ENCODE results near the gene GLDC. TPM values are rescaled to one million over a fixed set of nuclear protein-coding genes. Genes with fewer than 3 reads are reported as not detected.

Gene GLDC
- total RNA-seq, 1 donor from 2014 or later, result 1.0 TPM

GRCh38 chr9:6605202-6605601 lies 40.3 kb downstream of the GLDC start:
- intact Hi-C loops (cut with micrococcal nuclease), result no loop called here
- Mint-ChIP-seq H3K9me3 (no peaks in the 10 kb centered on the region), H3K4me3 (ENCODE audit: low read depth) (no peak overlapping the region), H3K27ac (no peak overlapping the region), H3K4me1 (ENCODE audit: low read depth) (no peaks in the 10 kb centered on the region), H3K36me3 (ENCODE audit: low read depth) (no peaks in the 10 kb centered on the region), H3K27me3 (ENCODE audit: low read depth) (no peaks in the 10 kb centered on the region)
- no peak for DNase-seq (ENCODE audit: low spot score)

- H3K27me3 Mint-ChIP-seq (ENCODE audit: low read depth), result no peaks in the 10 kb centered on the region
- H3K27ac Mint-ChIP-seq, result no peak overlapping the region
- no peak for DNase-seq (ENCODE audit: low spot score)
- intact Hi-C loops (cut with micrococcal nuclease), result no loop called here
- no peaks in the 10 kb centered on the region for H3K36me3 Mint-ChIP-seq (ENCODE audit: low read depth)
- H3K4me1 Mint-ChIP-seq (ENCODE audit: low read depth), result peaks cover 5% of the 10 kb centered on the region
- H3K4me3 Mint-ChIP-seq (ENCODE audit: low read depth), result no peak overlapping the region
- no peaks in the 10 kb centered on the region for H3K9me3 Mint-ChIP-seq
Measured at GRCh38 chr9:6600426-6600825, 45.1 kb downstream of the GLDC start.

- Mint-ChIP-seq H3K27me3 (ENCODE audit: low read depth) (no peaks in the 10 kb centered on the region), H3K4me3 (ENCODE audit: low read depth) (no peak overlapping the region), H3K9me3 (no peaks in the 10 kb centered on the region), H3K27ac (no peak overlapping the region), H3K36me3 (ENCODE audit: low read depth) (no peaks in the 10 kb centered on the region), H3K4me1 (ENCODE audit: low read depth) (peaks cover 5% of the 10 kb centered on the region)
- intact Hi-C loops (cut with micrococcal nuclease), result no loop called here
- DNase-seq (ENCODE audit: low spot score), result no peak
Measured at GRCh38 chr9:6600006-6600405, 45.5 kb downstream of the GLDC start.

GRCh38 chr9:6598249-6598725 lies 47.2 kb downstream of the GLDC start:
- DNase-seq (ENCODE audit: low spot score), result no peak
- H3K4me1 Mint-ChIP-seq (ENCODE audit: low read depth), result peaks cover 5% of the 10 kb centered on the region
- H3K27me3 Mint-ChIP-seq (ENCODE audit: low read depth), result no peaks in the 10 kb centered on the region
- no peaks in the 10 kb centered on the region for H3K36me3 Mint-ChIP-seq (ENCODE audit: low read depth)
- no peak overlapping the region for H3K4me3 Mint-ChIP-seq (ENCODE audit: low read depth)
- intact Hi-C loops (cut with micrococcal nuclease), result loop anchor here (2.0 kb wide), 1 partner anchor 83 kb away; no protein-coding TSS in a partner anchor
- no peaks in the 10 kb centered on the region for H3K9me3 Mint-ChIP-seq
- peak overlapping the region; percentile 51 for H3K27ac Mint-ChIP-seq

- Mint-ChIP-seq H3K9me3 (no peaks in the 10 kb centered on the region), H3K4me3 (ENCODE audit: low read depth) (no peak overlapping the region), H3K27me3 (ENCODE audit: low read depth) (no peaks in the 10 kb centered on the region), H3K4me1 (ENCODE audit: low read depth) (no peaks in the 10 kb centered on the region), H3K36me3 (ENCODE audit: low read depth) (no peaks in the 10 kb centered on the region), H3K27ac (no peak overlapping the region)
- intact Hi-C loops (cut with micrococcal nuclease), result no loop called here
- DNase-seq (ENCODE audit: low spot score), result no peak
Measured at GRCh38 chr9:6592791-6593190, 52.7 kb downstream of the GLDC start.

GRCh38 chr9:6592231-6592630 lies 53.3 kb downstream of the GLDC start:
- Mint-ChIP-seq H3K9me3 (no peaks in the 10 kb centered on the region), H3K4me3 (ENCODE audit: low read depth) (no peak overlapping the region), H3K27ac (no peak overlapping the region), H3K36me3 (ENCODE audit: low read depth) (no peaks in the 10 kb centered on the region), H3K4me1 (ENCODE audit: low read depth) (no peaks in the 10 kb centered on the region), H3K27me3 (ENCODE audit: low read depth) (no peaks in the 10 kb centered on the region)
- intact Hi-C loops (cut with micrococcal nuclease), result no loop called here
- no peak for DNase-seq (ENCODE audit: low spot score)

- Mint-ChIP-seq H3K27ac (no peak overlapping the region), H3K4me3 (ENCODE audit: low read depth) (no peak overlapping the region), H3K36me3 (ENCODE audit: low read depth) (no peaks in the 10 kb centered on the region), H3K9me3 (no peaks in the 10 kb centered on the region), H3K27me3 (ENCODE audit: low read depth) (no peaks in the 10 kb centered on the region), H3K4me1 (ENCODE audit: low read depth) (no peaks in the 10 kb centered on the region)
- intact Hi-C loops (cut with micrococcal nuclease), result no loop called here
- DNase-seq (ENCODE audit: low spot score), result no peak
Measured at GRCh38 chr9:6590772-6591384, 54.7 kb downstream of the GLDC start.

GRCh38 chr9:6590334-6590733 lies 55.2 kb downstream of the GLDC start:
- no peaks in the 10 kb centered on the region for H3K9me3 Mint-ChIP-seq
- H3K27ac Mint-ChIP-seq, result no peak overlapping the region
- H3K4me3 Mint-ChIP-seq (ENCODE audit: low read depth), result no peak overlapping the region
- H3K27me3 Mint-ChIP-seq (ENCODE audit: low read depth), result no peaks in the 10 kb centered on the region
- no peak for DNase-seq (ENCODE audit: low spot score)
- no peaks in the 10 kb centered on the region for H3K36me3 Mint-ChIP-seq (ENCODE audit: low read depth)
- intact Hi-C loops (cut with micrococcal nuclease), result no loop called here
- no peaks in the 10 kb centered on the region for H3K4me1 Mint-ChIP-seq (ENCODE audit: low read depth)

- Mint-ChIP-seq H3K4me1 (ENCODE audit: low read depth) (no peaks in the 10 kb centered on the region), H3K27ac (no peak overlapping the region), H3K9me3 (no peaks in the 10 kb centered on the region), H3K27me3 (ENCODE audit: low read depth) (peaks cover under 1% of the 10 kb centered on the region), H3K36me3 (ENCODE audit: low read depth) (no peaks in the 10 kb centered on the region), H3K4me3 (ENCODE audit: low read depth) (no peak overlapping the region)
- DNase-seq (ENCODE audit: low spot score), result no peak
- intact Hi-C loops (cut with micrococcal nuclease), result loop anchor here (1.0 kb wide), 1 partner anchor 82 kb away; no protein-coding TSS in a partner anchor
Measured at GRCh38 chr9:6584881-6585597, 60.5 kb downstream of the GLDC start.

- Mint-ChIP-seq H3K4me3 (ENCODE audit: low read depth) (no peak overlapping the region), H3K36me3 (ENCODE audit: low read depth) (no peaks in the 10 kb centered on the region), H3K27ac (no peak overlapping the region), H3K27me3 (ENCODE audit: low read depth) (peaks cover 21% of the 10 kb centered on the region), H3K9me3 (no peaks in the 10 kb centered on the region), H3K4me1 (ENCODE audit: low read depth) (no peaks in the 10 kb centered on the region)
- intact Hi-C loops (cut with micrococcal nuclease), result no loop called here
- DNase-seq (ENCODE audit: low spot score), result no peak
Measured at GRCh38 chr9:6581253-6581652, 64.3 kb downstream of the GLDC start.

- Mint-ChIP-seq H3K27ac (no peak overlapping the region), H3K9me3 (no peaks in the 10 kb centered on the region), H3K27me3 (ENCODE audit: low read depth) (peaks cover 25% of the 10 kb centered on the region), H3K36me3 (ENCODE audit: low read depth) (no peaks in the 10 kb centered on the region), H3K4me3 (ENCODE audit: low read depth) (no peak overlapping the region), H3K4me1 (ENCODE audit: low read depth) (no peaks in the 10 kb centered on the region)
- intact Hi-C loops (cut with micrococcal nuclease), result no loop called here
- no peak for DNase-seq (ENCODE audit: low spot score)
Measured at GRCh38 chr9:6579613-6580012, 65.9 kb downstream of the GLDC start.

GRCh38 chr9:6576987-6577386 lies 68.5 kb downstream of the GLDC start:
- Mint-ChIP-seq H3K27ac (no peak overlapping the region), H3K27me3 (ENCODE audit: low read depth) (peaks cover 37% of the 10 kb centered on the region), H3K4me3 (ENCODE audit: low read depth) (no peak overlapping the region), H3K4me1 (ENCODE audit: low read depth) (no peaks in the 10 kb centered on the region), H3K9me3 (no peaks in the 10 kb centered on the region), H3K36me3 (ENCODE audit: low read depth) (no peaks in the 10 kb centered on the region)
- intact Hi-C loops (cut with micrococcal nuclease), result no loop called here
- DNase-seq (ENCODE audit: low spot score), result no peak

- intact Hi-C loops (cut with micrococcal nuclease), result no loop called here
- no peaks in the 10 kb centered on the region for H3K4me1 Mint-ChIP-seq (ENCODE audit: low read depth)
- H3K4me3 Mint-ChIP-seq (ENCODE audit: low read depth), result no peak overlapping the region
- H3K27me3 Mint-ChIP-seq (ENCODE audit: low read depth), result peaks cover 45% of the 10 kb centered on the region
- no peak overlapping the region for H3K27ac Mint-ChIP-seq
- DNase-seq (ENCODE audit: low spot score), result no peak
- H3K36me3 Mint-ChIP-seq (ENCODE audit: low read depth), result no peaks in the 10 kb centered on the region
- H3K9me3 Mint-ChIP-seq, result no peaks in the 10 kb centered on the region
Measured at GRCh38 chr9:6575324-6576034, 70.0 kb downstream of the GLDC start.

Measured in activated T-helper 2 cell treated with anti-CD3 and anti-CD28 coated beads, Interferon-gamma antibody, Interleukin-2, Interleukin-4, amounts not matched to agents 10 μg/mL and 5 μg/mL and 100 μg/mL, durations not matched to agents 14 hours and 24 hours and 36 hours (primary cell).